SK-N-MC (cell line): ENCODE measurements around the gene STAT4.

Experiments
- EZH2 ChIP-seq: fragments of 200-600 bp; sonication (generic); IDR thresholded peaks from one replicate; pipeline ENCODE4 v1.6.1; 2017; ENCODE audit warnings: antibody characterized with exemption
- FOXP2 ChIP-seq: optimal IDR thresholded peaks from 2 replicates; pipeline ENCODE3; 2011; ENCODE audit warnings: mild to moderate bottlenecking, moderate library complexity; ENCODE audit not compliant: insufficient read depth; ENCODE audit errors: extremely low read length, control extremely low read depth
- POLR2AphosphoS5 ChIP-seq: IDR thresholded peaks from 2 replicates; pipeline ENCODE4 v1.6.1; 2012; ENCODE audit warnings: mild to moderate bottlenecking, low read depth, low read length, borderline replicate concordance

DNA sequence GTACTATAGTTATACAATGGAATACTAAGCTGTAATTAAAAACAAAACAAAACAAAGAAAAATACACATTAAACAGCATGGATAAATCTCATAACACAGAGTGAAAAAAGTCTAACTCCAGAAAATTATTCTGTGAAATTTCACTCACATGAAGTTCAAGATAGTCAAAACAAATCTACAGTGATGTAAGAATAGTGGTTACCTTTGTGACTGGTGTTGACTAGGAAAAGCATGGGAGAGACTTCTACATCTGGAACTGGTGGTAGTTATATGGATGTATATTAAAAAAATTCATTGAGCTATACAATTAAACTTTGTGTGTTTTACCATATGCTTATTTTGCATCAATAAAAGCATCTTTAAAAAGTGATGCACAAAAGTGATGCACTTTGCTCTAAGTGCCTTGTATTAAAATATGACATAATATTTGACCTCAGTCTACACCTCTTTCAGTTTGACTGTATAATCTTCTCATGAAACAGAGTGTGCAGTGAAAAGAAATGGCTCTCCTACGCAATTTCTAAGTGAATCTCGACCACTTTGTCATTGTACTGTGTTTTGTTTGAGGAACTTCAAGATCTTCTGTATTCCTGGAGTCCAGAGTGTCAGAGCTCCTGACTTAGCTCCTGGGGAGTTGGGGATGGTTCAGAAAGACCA, 28.0 kb downstream of the STAT4 start:
- TF ChIP-seq POLR2AphosphoS5 (no peak), EZH2 (no peak), FOXP2 (no peak)
